Stimulated activated effector memory CD8-positive, alpha-beta T cell treated with anti-CD3 and anti-CD28 coated beads, Interleukin-12 subunit alpha, Interleukin-12 subunit beta, amount 100 ng/mL, for 72 hours (primary cell): ENCODE measurements around the gene FBXL16.

Experiments used
- ATAC-seq: fragments of 150-1000 bp; cut with Tn5 transposase; 2 replicates; pipeline ENCODE4 v1.10.0; 2021
- DNase-seq, 2 donors: peaks; one replicate each; pipeline ENCODE4 v3.0.0; 2021 to 2022; ENCODE audit warnings: low spot score in 2 of 2
- H3K27ac Mint-ChIP-seq: one replicate; pipeline ENCODE4 v1.8.0; 2022; ENCODE audit warnings: mild to moderate bottlenecking, mixed read lengths
- H3K36me3 Mint-ChIP-seq: one replicate; pipeline ENCODE4 v1.8.0; 2022; ENCODE audit warnings: mild to moderate bottlenecking, mixed read lengths
- H3K4me1 Mint-ChIP-seq: one replicate; pipeline ENCODE4 v1.8.0; 2022; ENCODE audit warnings: mixed read lengths
- H3K4me3 Mint-ChIP-seq: one replicate; pipeline ENCODE4 v1.8.0; 2022; ENCODE audit warnings: mild to moderate bottlenecking, mixed read lengths
- H3K9me3 Mint-ChIP-seq: one replicate; pipeline ENCODE4 v1.8.0; 2022; ENCODE audit warnings: mixed read lengths

FBXL16 gene

DNA sequence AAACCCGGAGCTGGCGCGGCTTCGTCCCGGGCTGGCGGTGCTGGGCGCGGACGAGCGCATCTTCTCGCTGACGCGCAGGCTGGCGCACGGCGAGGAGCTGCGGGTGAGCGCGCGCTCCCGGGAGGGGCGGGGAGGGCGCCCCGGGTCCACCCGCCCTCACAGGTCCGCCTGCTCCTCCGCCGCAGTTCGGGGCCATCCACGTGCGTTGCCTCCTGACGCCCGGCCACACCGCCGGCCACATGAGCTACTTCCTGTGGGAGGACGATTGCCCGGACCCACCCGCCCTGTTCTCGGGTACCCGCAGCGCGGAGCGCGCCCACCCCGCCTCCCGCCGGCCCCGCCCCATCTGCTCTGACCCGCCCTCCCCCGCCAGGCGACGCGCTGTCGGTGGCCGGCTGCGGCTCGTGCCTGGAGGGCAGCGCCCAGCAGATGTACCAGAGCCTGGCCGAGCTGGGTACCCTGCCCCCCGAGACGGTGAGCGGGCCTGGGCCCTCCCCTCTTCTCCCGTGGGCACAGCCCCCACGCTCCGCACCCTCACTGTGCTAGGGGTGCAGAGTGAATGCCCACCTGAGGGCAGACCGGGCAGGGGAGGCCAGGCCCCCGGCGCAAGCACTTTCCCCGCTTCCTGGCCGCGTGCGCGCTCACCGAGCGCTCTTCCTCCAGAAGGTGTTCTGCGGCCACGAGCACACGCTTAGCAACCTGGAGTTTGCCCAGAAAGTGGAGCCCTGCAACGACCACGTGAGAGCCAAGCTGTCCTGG lies 22.7 kb upstream of the FBXL16 start:
- H3K27ac Mint-ChIP-seq = peak overlapping the region; percentile 56
- peak overlapping the region; percentile 65 for H3K4me3 Mint-ChIP-seq
- H3K4me1 Mint-ChIP-seq = peaks cover 5% of the 10 kb centered on the region
- no peaks in the 10 kb centered on the region for H3K9me3 Mint-ChIP-seq
- peaks cover 9% of the 10 kb centered on the region for H3K36me3 Mint-ChIP-seq
- peak; percentile 51 to 83 for DNase-seq
- peak; percentile 75 for ATAC-seq

DNA sequence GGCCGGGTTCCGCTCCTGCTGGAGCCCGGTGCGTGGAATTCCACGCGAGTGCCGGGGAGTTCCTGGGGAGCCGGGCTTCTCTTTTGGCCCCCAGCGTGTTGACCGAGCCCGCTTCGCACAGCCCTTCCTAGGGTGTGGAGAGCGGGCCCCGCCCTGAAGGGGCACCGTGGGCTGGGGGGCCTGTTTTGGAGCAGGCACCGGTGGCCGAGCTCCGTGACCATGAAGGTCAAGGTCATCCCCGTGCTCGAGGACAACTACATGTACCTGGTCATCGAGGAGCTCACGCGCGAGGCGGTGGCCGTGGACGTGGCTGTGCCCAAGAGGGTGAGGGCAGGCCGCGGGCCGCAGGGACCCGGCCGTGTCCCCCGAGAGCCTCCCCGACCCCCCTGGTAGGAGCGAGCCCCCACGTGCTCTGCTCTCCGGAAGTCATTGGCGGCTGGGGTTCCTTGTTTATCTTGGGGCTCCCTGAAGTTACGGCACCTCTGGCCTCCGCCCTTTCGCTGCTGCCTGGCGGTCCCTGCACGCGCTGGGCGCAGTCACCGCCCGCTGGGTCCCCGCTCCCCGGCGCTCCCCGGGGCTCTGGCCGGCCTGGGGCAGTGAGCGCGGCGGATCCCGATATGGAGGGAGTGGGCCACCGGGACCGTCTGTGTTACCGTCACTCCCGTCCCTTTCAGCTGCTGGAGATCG lies 21.8 kb upstream of the FBXL16 start:
- DNase-seq = peak in 1 of 2 donors; percentile 81
- Mint-ChIP-seq H3K36me3 (peaks cover 9% of the 10 kb centered on the region), H3K4me1 (peaks cover 5% of the 10 kb centered on the region), H3K9me3 (no peaks in the 10 kb centered on the region), H3K4me3 (peak overlapping the region; percentile 65), H3K27ac (no peak overlapping the region)
- ATAC-seq = peak; percentile 11

- no peak within 1 kb of the TSS for H3K27ac Mint-ChIP-seq
- no peaks in the 10 kb centered on the region for H3K9me3 Mint-ChIP-seq
- DNase-seq = peak; percentile 60 to 75
- ATAC-seq = peak; percentile 29
- peaks cover 2% of the 10 kb centered on the region for H3K36me3 Mint-ChIP-seq
- peak within 1 kb of the TSS; percentile 65 for H3K4me3 Mint-ChIP-seq
- H3K4me1 Mint-ChIP-seq = peaks cover 11% of the 10 kb centered on the region
Observed at GRCh38 chr16:726438-727290, 21.1 kb upstream of the FBXL16 start, which contains the start of the genes CCDC78 and HAGHL. TSS of gene CCDC78 (minus strand) at chr16:726443. CDS start at chr16:726367, 76 bp downstream. TSS of gene HAGHL (plus strand) at chr16:727106. CDS start at chr16:727510, 404 bp downstream.

- Mint-ChIP-seq H3K9me3 (no peaks in the 10 kb centered on the region), H3K27ac (no peak overlapping the region), H3K36me3 (no peaks in the 10 kb centered on the region), H3K4me3 (peak overlapping the region; percentile 65), H3K4me1 (peaks cover 11% of the 10 kb centered on the region)
- ATAC-seq (no peak), DNase-seq (no peak)
Observed at GRCh38 chr16:726188-726437, 20.5 kb upstream of the FBXL16 start.

- DNase-seq (no peak), ATAC-seq (no peak)
- peak overlapping the region; percentile 65 for H3K4me3 Mint-ChIP-seq
- H3K9me3 Mint-ChIP-seq = no peaks in the 10 kb centered on the region
- no peak overlapping the region for H3K27ac Mint-ChIP-seq
- H3K36me3 Mint-ChIP-seq = peaks cover under 1% of the 10 kb centered on the region
- peaks cover 11% of the 10 kb centered on the region for H3K4me1 Mint-ChIP-seq
Observed at GRCh38 chr16:725463-726187, 20.0 kb upstream of the FBXL16 start.

GRCh38 chr16:725041-725376 lies 19.4 kb upstream of the FBXL16 start:
- no peak for ATAC-seq
- Mint-ChIP-seq H3K4me3 (no peak overlapping the region), H3K36me3 (peaks cover 7% of the 10 kb centered on the region), H3K9me3 (no peaks in the 10 kb centered on the region), H3K27ac (no peak overlapping the region), H3K4me1 (peaks cover 15% of the 10 kb centered on the region)
- no peak for DNase-seq

DNA sequence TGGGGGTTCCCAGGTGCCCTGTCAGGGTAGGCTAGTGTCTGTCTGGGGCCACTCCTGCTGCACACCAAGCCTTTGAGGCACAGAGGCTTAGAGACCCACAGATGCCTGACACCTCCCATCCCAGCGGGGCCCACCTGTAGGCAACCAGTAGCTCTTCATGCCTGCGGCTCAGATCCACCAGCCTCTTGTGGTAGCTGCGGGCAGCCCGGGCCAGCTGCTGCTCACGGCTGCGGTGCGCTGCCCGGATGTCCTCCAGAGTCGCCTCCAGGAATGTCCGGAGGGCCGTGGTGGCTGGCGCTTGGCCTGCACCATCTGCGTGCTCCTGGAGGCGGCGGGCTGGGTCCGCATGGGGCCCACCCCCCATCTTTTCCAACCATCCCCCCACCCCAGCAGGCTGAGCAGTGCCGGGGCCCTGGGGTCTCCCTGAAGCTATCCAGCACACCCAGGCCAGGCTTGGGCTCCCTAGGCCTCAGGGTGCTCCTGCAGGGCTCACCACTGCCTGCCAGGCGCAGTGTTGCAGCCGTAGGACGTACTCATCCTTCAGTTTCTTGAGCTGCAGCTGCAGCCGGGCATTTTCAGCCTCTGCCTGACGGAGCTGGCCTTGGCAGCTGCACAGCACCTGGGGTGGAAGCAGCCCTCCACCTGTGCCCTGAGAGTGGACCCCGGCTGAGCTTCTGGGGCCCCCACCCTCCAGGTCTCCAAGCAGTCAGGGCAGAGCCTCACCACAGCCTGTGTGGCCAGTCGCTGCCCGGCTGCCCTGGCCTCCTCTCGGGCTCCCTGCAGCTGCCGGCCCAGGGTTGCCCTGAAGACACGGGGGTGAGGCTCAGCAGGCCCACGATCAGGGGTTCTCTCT lies 18.8 kb upstream of the FBXL16 start:
- no peak overlapping the region for H3K4me3 Mint-ChIP-seq
- no peaks in the 10 kb centered on the region for H3K9me3 Mint-ChIP-seq
- ATAC-seq (no peak), DNase-seq (no peak)
- no peak overlapping the region for H3K27ac Mint-ChIP-seq
- H3K4me1 Mint-ChIP-seq = peaks cover 21% of the 10 kb centered on the region
- H3K36me3 Mint-ChIP-seq = peaks cover 11% of the 10 kb centered on the region

GRCh38 chr16:723695-724094 lies 18.1 kb upstream of the FBXL16 start:
- Mint-ChIP-seq H3K4me3 (no peak overlapping the region), H3K4me1 (peaks cover 27% of the 10 kb centered on the region), H3K36me3 (peaks cover 11% of the 10 kb centered on the region), H3K27ac (no peak overlapping the region), H3K9me3 (no peaks in the 10 kb centered on the region)
- ATAC-seq = no peak
- no peak for DNase-seq

DNA sequence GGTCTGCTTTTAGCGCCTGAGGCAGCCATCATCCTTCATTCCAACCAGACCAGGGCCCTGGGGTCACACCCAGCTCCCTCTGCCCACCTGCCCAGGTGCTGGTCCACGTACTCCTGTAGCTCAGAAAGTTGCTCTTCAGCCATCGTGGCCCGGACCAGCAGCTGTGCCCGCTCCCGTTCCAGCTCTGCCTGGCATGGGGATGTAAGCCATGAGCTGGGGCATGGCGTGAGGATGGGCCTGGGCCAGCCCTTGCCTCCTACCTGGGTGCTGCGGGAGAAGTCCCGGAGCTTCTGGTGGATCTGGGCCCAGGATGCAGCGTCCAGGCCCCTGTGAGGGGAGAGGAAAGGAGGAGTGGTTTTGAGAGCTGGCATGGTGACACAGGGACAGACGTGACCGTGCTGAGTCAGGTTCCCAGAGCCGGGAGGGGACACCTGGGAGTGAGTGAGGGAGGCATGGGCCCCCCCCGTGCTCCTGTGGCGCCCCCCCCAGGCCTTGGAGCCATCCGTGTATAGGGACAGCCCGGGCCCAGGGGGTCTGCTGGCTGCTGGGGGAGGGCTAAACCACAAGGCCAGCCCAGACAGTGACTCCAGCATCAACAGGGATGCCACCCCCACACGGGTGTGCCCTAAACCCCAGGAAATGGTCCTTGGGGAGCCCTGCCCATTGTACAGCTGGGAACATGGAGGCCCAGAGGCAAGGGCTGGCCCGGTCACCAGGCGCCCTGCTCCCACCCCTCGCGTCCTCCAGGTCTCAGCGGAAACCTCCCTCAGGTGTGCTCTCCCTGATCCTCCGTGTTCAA lies 17.4 kb upstream of the FBXL16 start:
- Mint-ChIP-seq H3K27ac (no peak overlapping the region), H3K36me3 (peaks cover 11% of the 10 kb centered on the region), H3K9me3 (no peaks in the 10 kb centered on the region), H3K4me1 (peaks cover 27% of the 10 kb centered on the region), H3K4me3 (peak overlapping the region; percentile 80)
- no peak for ATAC-seq
- DNase-seq = no peak

DNA sequence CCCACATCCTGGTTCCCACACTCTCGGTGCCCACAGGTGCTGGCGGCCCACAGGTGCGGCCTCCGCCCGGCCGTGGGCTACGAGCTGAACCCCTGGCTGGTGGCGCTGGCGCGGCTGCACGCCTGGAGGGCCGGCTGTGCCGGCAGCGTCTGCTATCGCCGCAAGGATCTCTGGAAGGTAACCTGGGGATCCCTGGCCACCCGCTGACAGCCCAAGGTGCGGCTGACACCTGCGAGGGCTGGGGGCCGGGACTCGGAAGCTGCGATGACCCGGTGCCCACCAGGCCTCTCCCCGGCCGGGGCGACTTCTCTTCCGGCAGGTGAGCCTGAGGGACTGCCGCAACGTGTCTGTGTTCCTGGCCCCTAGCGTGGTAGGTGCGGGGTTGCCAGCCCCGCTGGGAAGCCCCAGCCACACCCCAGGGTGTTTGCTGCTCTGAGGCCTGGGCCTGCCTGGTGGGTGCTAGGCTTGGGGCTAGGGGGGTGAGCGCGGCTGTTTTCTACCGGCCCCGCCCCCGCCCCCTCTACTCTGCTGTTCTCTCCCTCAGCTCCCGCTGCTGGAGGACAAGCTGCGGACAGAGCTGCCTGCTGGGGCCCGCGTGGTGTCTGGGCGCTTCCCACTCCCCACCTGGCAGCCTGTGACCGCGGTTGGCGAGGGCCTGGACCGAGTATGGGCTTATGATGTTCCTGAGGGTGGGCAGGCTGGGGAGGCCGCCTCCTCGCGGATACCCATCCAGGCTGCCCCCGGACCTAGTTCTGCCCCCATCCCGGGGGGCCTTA lies 16.4 kb upstream of the FBXL16 start:
- Mint-ChIP-seq H3K36me3 (peaks cover 11% of the 10 kb centered on the region), H3K4me3 (peak overlapping the region; percentile 80), H3K4me1 (peaks cover 27% of the 10 kb centered on the region), H3K27ac (peak overlapping the region; percentile 40), H3K9me3 (no peaks in the 10 kb centered on the region)
- no peak for DNase-seq
- no peak for ATAC-seq

DNA sequence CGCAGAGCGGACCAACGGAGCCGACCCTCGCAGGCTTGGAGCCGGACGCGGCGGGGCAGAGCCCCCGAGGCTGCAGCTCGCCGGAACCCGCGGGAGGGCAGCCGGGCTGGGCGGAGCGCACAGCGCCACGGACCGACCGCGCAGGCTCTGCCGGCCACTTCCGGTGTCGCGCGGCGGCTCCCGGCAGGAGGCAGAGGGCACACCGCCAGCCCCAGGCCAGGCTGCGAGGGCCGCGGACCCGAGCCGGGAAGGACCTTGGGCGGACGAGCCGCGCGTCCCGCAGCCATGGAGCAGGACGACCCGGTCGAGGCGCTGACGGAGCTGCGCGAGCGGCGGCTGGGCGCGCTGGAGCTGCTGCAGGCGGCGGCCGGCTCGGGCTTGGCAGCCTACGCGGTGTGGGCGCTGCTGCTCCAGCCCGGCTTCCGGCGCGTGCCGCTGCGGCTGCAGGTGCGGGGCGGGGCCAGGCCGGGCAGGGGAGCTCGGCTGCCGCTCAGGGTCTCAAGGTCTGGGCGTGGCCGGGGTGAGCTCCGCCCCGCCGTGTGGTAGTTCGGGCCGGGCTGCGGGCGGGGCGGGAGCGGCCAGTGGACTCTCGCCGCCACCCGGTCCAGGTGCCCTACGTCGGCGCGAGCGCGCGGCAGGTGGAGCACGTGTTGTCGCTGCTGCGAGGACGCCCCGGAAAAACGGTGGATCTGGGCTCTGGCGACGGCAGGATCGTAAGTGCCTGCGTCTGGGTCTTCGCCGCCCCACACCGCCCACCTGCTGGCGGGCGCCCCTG lies 15.6 kb upstream of the FBXL16 start, which contains the start of gene ANTKMT:
Gene ANTKMT, plus strand, starts transcription at position 157 of the 775 bp plus-strand sequence. Its CDS starts 129 bp downstream, at position 286.
- H3K36me3 Mint-ChIP-seq = peaks cover 15% of the 10 kb centered on the region
- H3K9me3 Mint-ChIP-seq = no peaks in the 10 kb centered on the region
- H3K4me1 Mint-ChIP-seq = peaks cover 31% of the 10 kb centered on the region
- H3K27ac Mint-ChIP-seq = peak within 1 kb of the TSS; percentile 40
- DNase-seq = peak; percentile 67 to 92
- peak; percentile 74 for ATAC-seq
- H3K4me3 Mint-ChIP-seq = peak within 1 kb of the TSS; percentile 80

GRCh38 chr16:720447-720989 lies 14.9 kb upstream of the FBXL16 start:
- ATAC-seq (peak; percentile 52), DNase-seq (peak in 1 of 2 donors; percentile 72)
- Mint-ChIP-seq H3K4me1 (peaks cover 32% of the 10 kb centered on the region), H3K9me3 (no peaks in the 10 kb centered on the region), H3K27ac (peak overlapping the region; percentile 40), H3K36me3 (peaks cover 15% of the 10 kb centered on the region), H3K4me3 (peak overlapping the region; percentile 80)
